ENCODE measurements around the gene MIPEP. TPM values are rescaled to one million over a fixed set of nuclear protein-coding genes. Genes with fewer than 3 reads are reported as not detected.

The MIPEP gene
- total and polyA plus RNA-seq, 11 donors: 21.5 to 88.1 (median 42.1) TPM

DNA sequence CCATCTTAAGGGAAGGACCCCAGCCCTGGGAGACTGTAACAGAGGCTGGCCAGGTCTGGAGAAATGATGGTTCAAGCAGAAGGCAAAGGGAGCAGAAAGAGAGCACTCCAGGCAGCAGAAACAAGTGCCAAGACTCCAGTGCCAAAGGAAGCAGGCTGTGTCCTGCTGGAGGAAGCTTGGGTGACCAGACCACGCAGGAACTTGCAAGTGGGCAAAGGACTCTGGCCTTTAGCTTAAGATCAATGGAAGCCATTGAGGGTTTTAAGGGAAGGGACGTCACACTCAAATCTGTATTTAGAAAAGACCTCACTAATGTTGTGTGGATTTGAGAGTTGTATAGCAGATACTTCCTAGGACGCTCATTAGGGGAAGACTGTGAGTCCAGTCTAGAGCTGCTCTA, 95.5 kb downstream of the MIPEP start:
- DNase-seq (no peak), ATAC-seq (peak in 1 of 4 donors; percentile 11)
- WGBS, 4 donors: 67 to 79% (median 74%) methylated on average over 3 of the region's 3 CpGs
- peaks cover 0 to 6% (median 0%) of the 10 kb centered on the region in 12 donors for H3K9me3 ChIP-seq
- no peaks in the 10 kb centered on the region for H3K27me3 ChIP-seq
- peak overlapping the region in 3 of 12 donors; percentile 2 to 44 (median 7) for H3K27ac ChIP-seq
- intact Hi-C loops (cut with DNase I): loop anchor here in 1 of 10 donors (10.0 kb wide), 1 partner anchor 219 kb away; the partner anchor contains the start of gene TNFRSF19
- peaks cover 0 to 10% (median 0%) of the 10 kb centered on the region in 9 donors for H3K36me3 ChIP-seq
- peaks cover 0 to 36% (median 12%) of the 10 kb centered on the region in 12 donors for H3K4me1 ChIP-seq
- TF ChIP-seq, protein P1, sequence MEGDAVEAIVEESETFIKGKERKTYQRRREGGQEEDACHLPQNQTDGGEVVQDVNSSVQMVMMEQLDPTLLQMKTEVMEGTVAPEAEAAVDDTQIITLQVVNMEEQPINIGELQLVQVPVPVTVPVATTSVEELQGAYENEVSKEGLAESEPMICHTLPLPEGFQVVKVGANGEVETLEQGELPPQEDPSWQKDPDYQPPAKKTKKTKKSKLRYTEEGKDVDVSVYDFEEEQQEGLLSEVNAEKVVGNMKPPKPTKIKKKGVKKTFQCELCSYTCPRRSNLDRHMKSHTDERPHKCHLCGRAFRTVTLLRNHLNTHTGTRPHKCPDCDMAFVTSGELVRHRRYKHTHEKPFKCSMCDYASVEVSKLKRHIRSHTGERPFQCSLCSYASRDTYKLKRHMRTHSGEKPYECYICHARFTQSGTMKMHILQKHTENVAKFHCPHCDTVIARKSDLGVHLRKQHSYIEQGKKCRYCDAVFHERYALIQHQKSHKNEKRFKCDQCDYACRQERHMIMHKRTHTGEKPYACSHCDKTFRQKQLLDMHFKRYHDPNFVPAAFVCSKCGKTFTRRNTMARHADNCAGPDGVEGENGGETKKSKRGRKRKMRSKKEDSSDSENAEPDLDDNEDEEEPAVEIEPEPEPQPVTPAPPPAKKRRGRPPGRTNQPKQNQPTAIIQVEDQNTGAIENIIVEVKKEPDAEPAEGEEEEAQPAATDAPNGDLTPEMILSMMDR (IDR thresholded peaks at IDR 0.05): no peak
- TF ChIP-seq POLR2A (IDR thresholded peaks at IDR 0.05): no peak
- H3K4me3 ChIP-seq: no peak overlapping the region

DNA sequence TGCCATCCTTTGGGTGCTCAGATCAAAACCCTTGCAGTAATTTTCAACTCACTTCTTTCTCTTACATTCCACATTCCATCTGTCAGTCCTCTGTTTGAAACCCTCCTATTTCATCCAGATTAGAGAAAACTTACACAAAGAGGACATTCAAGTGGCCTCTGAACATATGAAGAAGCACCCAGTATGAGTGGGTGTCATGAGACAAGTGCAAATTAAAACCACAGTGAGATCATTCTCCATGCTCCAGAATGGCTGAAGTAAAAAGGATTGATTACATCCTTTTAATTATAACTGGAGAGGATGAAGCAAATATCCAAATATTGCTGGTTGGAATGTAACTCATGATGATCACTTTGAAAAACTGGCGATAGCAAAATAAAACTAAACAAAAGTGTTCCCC, 96.5 kb downstream of the MIPEP start:
- Histone ChIP-seq H3K4me1 (peaks cover 0 to 36% (median 12%) of the 10 kb centered on the region in 12 donors), H3K27ac (no peak overlapping the region), H3K27me3 (no peaks in the 10 kb centered on the region), H3K9me3 (peaks cover 0 to 6% (median 0%) of the 10 kb centered on the region in 12 donors), H3K36me3 (peaks cover 0 to 2% (median 0%) of the 10 kb centered on the region in 9 donors), H3K4me3 (no peak overlapping the region)
- 89 to 97% (median 92%) methylated on average over 1 of the region's 1 CpG for WGBS, 4 donors
- TF ChIP-seq POLR2A (IDR thresholded peaks at IDR 0.05): no peak
- TF ChIP-seq, protein P1 (IDR thresholded peaks at IDR 0.05): no peak
- ATAC-seq (no peak), DNase-seq (no peak)
- intact Hi-C loops (cut with DNase I): loop anchor here in 1 of 10 donors (10.0 kb wide), 1 partner anchor 218 kb away; the partner anchor contains the start of gene TNFRSF19

DNA sequence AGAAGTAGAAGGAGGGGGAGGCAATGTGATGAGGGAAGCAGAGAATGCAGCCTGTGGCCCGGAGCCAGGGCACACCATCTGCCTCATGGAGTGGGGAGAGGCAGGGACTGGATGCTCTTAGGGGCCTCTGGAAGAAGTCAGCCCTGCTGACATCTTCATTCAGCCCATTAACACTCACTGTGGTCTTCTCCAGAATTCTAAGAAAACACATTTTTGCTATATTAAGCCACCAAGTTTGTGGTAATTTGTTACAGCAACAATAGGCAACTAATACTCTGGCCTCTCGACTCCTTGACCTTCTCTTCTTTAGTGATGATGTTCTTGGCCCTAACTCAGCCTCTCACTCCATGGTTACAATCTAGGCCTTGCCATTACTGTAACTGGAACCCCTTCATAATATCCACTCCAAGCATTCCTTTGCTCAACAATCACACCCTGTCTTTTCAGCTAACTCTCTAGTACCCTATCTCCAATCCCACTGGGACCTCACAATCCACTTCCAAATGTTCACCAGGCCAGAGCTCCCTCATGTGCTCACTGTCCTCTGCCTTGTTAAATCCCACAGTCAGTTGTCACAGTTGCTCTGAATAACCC, 98.5 kb downstream of the MIPEP start:
- H3K36me3 ChIP-seq: no peaks in the 10 kb centered on the region
- no peaks in the 10 kb centered on the region for H3K27me3 ChIP-seq
- peak overlapping the region in 1 of 12 donors; percentile 34 for H3K27ac ChIP-seq
- intact Hi-C loops (cut with DNase I): loop anchor here in 1 of 10 donors (10.0 kb wide), 1 partner anchor 216 kb away; the partner anchor contains the start of gene TNFRSF19
- TF ChIP-seq, protein P1 (IDR thresholded peaks at IDR 0.05): no peak
- TF ChIP-seq POLR2A (IDR thresholded peaks at IDR 0.05): no peak
- peak in 1 of 5 donors; percentile 54 for DNase-seq
- no peak overlapping the region for H3K4me3 ChIP-seq
- 48 to 69% (median 64%) methylated on average over 2 of the region's 2 CpGs for WGBS, 4 donors
- H3K4me1 ChIP-seq: peaks cover 0 to 36% (median 12%) of the 10 kb centered on the region in 12 donors
- peaks cover 0 to 6% (median 0%) of the 10 kb centered on the region in 12 donors for H3K9me3 ChIP-seq
- peak; percentile 51 to 76 (median 62) for ATAC-seq

DNA sequence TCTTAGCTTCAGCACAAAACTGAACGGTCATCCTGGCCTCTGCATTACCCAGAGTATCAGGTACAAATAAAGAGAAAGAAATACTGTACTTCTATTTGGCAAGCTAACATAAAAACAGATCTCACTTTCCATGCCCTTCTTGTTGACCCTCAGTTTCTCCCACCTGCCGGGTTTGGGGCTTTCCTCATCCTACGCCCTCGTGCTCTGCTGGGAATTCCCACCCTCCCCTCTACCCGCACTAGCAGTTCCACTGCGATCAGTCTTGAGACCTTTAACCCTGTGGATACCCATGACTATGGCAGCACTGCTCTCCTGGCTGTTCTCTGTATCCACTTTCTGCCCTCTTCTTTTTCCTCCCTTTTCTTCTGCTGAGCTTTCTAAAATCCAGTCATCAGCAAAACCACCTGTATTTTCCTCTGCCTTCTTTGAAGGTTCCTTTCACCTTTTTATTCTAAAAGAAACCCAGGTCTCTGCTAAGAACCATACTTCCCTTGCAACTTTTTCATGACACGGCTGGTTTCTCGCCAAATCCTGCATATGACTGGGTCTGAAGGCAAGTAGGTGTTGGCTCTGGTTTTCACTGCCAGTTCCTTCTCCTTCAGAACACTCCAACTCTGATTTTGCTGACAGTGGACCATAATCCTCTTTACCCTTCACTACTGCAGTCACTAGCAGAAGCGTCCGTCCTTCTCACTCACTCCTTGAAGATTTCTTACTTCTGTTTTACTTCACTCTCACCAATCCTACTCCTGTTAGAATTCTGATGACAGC, 99.4 kb downstream of the MIPEP start:
- peak overlapping the region in 1 of 12 donors; percentile 34 for H3K27ac ChIP-seq
- TF ChIP-seq POLR2A (IDR thresholded peaks at IDR 0.05): no peak
- TF ChIP-seq, protein P1 (IDR thresholded peaks at IDR 0.05): no peak
- DNase-seq (no peak), ATAC-seq (peak in 1 of 4 donors; percentile 38)
- H3K27me3 ChIP-seq: no peaks in the 10 kb centered on the region
- peaks cover 0 to 6% (median 0%) of the 10 kb centered on the region in 12 donors for H3K9me3 ChIP-seq
- WGBS, 4 donors: 86 to 91% (median 89%) methylated on average over 10 of the region's 10 CpGs
- no peak overlapping the region for H3K4me3 ChIP-seq
- no peaks in the 10 kb centered on the region for H3K36me3 ChIP-seq
- H3K4me1 ChIP-seq: peaks cover 0 to 27% (median 7%) of the 10 kb centered on the region in 12 donors
- intact Hi-C loops (cut with DNase I): loop anchor here in 1 of 10 donors (10.0 kb wide), 1 partner anchor 215 kb away; the partner anchor contains the start of gene TNFRSF19
